Prostate gland (tissue), 2 donors: Measurements from ENCODE around the gene ATP6V1C2.

Source experiments
- POLR2A ChIP-seq: fragments of 450-650 bp; IDR thresholded peaks from one replicate; pipeline ENCODE4 v1.6.1; 2016; ENCODE audit warnings: antibody characterized with exemption, mild to moderate bottlenecking
- TF ChIP-seq, protein P1 (sequence below), 4 experiments: fragments of 200-600 bp in 2 of 4; fragments of 450-650 bp in 2 of 4; sonication (generic) in 2 of 4; IDR thresholded peaks; 1 replicate in 3 of 4; 2 replicates in 1 of 4; pipeline ENCODE4 v1.5.1; 2016 to 2019; ENCODE audit warnings: antibody characterized with exemption in 4 of 4, mild to moderate bottlenecking in 2 of 4, moderate library complexity in 2 of 4

DNA sequence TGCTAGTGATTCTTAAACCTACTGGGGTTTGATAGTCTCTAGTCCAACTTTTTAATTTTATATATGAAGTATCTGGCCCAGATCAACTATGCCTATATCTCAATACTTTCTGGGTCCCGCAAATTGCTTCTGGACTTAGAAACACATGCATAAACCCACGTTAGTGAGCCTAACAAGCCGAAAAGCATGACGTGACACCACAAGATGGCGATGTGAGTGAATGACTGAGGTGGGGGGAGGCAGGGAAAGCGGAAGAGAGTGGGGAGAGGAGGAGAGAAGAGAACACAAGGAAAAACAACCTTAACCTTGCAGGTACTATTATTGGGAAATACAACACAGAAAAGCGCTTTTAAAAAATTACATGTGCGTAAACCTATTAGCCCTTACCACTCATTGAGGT, 77.4 kb downstream of the ATP6V1C2 start:
- TF ChIP-seq, protein P1, sequence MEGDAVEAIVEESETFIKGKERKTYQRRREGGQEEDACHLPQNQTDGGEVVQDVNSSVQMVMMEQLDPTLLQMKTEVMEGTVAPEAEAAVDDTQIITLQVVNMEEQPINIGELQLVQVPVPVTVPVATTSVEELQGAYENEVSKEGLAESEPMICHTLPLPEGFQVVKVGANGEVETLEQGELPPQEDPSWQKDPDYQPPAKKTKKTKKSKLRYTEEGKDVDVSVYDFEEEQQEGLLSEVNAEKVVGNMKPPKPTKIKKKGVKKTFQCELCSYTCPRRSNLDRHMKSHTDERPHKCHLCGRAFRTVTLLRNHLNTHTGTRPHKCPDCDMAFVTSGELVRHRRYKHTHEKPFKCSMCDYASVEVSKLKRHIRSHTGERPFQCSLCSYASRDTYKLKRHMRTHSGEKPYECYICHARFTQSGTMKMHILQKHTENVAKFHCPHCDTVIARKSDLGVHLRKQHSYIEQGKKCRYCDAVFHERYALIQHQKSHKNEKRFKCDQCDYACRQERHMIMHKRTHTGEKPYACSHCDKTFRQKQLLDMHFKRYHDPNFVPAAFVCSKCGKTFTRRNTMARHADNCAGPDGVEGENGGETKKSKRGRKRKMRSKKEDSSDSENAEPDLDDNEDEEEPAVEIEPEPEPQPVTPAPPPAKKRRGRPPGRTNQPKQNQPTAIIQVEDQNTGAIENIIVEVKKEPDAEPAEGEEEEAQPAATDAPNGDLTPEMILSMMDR (IDR thresholded peaks at IDR 0.05): no peak
- no peak for TF ChIP-seq POLR2A
